ENCODE measurements around the gene DLGAP1. TPM values are rescaled to one million over a fixed set of nuclear protein-coding genes. Genes with fewer than 3 reads are reported as not detected.

DLGAP1 gene
- total and polyA plus RNA-seq, 2 of the 13 experiments (the other 11 are each of a cell fraction or from before 2014, with no cell fraction given) = 0.01 TPM; not detected in 1

DNA sequence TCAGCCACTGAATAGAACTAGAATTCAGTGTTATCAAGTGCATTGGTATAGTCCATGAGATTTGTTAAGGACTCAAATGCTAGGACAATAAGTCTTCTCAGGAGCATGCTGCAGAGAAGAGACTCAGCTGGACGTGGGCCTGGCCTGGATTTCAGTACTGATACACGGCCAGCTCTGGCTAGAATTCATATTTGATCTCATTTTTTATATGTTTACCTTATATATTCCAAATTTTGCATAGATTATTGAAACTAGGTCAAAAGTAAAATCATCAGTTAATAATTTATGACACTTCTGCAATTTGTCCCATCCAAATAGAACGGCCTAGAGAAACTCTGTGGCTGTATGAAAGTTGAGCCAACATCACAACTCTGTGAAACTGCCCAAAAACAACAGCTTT, 262.0 kb downstream of the DLGAP1 start (continued):
- TF ChIP-seq, protein P1, sequence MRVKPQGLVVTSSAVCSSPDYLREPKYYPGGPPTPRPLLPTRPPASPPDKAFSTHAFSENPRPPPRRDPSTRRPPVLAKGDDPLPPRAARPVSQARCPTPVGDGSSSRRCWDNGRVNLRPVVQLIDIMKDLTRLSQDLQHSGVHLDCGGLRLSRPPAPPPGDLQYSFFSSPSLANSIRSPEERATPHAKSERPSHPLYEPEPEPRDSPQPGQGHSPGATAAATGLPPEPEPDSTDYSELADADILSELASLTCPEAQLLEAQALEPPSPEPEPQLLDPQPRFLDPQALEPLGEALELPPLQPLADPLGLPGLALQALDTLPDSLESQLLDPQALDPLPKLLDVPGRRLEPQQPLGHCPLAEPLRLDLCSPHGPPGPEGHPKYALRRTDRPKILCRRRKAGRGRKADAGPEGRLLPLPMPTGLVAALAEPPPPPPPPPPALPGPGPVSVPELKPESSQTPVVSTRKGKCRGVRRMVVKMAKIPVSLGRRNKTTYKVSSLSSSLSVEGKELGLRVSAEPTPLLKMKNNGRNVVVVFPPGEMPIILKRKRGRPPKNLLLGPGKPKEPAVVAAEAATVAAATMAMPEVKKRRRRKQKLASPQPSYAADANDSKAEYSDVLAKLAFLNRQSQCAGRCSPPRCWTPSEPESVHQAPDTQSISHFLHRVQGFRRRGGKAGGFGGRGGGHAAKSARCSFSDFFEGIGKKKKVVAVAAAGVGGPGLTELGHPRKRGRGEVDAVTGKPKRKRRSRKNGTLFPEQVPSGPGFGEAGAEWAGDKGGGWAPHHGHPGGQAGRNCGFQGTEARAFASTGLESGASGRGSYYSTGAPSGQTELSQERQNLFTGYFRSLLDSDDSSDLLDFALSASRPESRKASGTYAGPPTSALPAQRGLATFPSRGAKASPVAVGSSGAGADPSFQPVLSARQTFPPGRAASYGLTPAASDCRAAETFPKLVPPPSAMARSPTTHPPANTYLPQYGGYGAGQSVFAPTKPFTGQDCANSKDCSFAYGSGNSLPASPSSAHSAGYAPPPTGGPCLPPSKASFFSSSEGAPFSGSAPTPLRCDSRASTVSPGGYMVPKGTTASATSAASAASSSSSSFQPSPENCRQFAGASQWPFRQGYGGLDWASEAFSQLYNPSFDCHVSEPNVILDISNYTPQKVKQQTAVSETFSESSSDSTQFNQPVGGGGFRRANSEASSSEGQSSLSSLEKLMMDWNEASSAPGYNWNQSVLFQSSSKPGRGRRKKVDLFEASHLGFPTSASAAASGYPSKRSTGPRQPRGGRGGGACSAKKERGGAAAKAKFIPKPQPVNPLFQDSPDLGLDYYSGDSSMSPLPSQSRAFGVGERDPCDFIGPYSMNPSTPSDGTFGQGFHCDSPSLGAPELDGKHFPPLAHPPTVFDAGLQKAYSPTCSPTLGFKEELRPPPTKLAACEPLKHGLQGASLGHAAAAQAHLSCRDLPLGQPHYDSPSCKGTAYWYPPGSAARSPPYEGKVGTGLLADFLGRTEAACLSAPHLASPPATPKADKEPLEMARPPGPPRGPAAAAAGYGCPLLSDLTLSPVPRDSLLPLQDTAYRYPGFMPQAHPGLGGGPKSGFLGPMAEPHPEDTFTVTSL (CRISPR knock-in tag; IDR thresholded peaks at IDR 0.05; ENCODE audit: borderline replicate concordance) = no peak
- no peak for TF ChIP-seq TBP (CRISPR knock-in tag; IDR thresholded peaks at IDR 0.05)
- no peak for TF ChIP-seq KIAA2018 (CRISPR knock-in tag; IDR thresholded peaks at IDR 0.05; ENCODE audit: borderline replicate concordance)
- TF ChIP-seq ZNF644 (CRISPR knock-in tag; IDR thresholded peaks at IDR 0.05; ENCODE audit: low read depth) = no peak
- no peak for TF ChIP-seq NFKB2 (CRISPR knock-in tag; IDR thresholded peaks at IDR 0.05; ENCODE audit: borderline replicate concordance)
- no peak for TF ChIP-seq ZSCAN22 (CRISPR knock-in tag; IDR thresholded peaks at IDR 0.05)
- TF ChIP-seq ZNF484 (CRISPR knock-in tag; IDR thresholded peaks at IDR 0.05; ENCODE audit: borderline replicate concordance, low read depth) = no peak
- TF ChIP-seq ZNF580 (CRISPR knock-in tag; IDR thresholded peaks at IDR 0.05; ENCODE audit: borderline replicate concordance, low read depth) = no peak
- no peak for TF ChIP-seq GATAD1 (CRISPR knock-in tag; IDR thresholded peaks at IDR 0.05)
- no peak for TF ChIP-seq ZNF138 (CRISPR knock-in tag; IDR thresholded peaks at IDR 0.05; ENCODE audit: low read depth)

Data from HepG2 (cell line).